SK-N-MC (cell line): ENCODE data around the gene CDK7.

Experiments
- EZH2 ChIP-seq: fragments of 200-600 bp; sonication (generic); IDR thresholded peaks from one replicate; pipeline ENCODE4 v1.6.1; 2017; ENCODE audit warnings: antibody characterized with exemption
- POLR2AphosphoS5 ChIP-seq: IDR thresholded peaks from 2 replicates; pipeline ENCODE4 v1.6.1; 2012; ENCODE audit warnings: mild to moderate bottlenecking, low read depth, low read length, borderline replicate concordance

- TF ChIP-seq EZH2: no peak
- no peak for TF ChIP-seq POLR2AphosphoS5
These were observed 21.0 kb upstream of the CDK7 start for GRCh38 chr5:69213513-69214215.
